ENCODE measurements around the gene PI4KA. TPM values are rescaled to one million over a fixed set of nuclear protein-coding genes. Genes with fewer than 3 reads are reported as not detected.

Gene PI4KA
- total RNA-seq, 1 experiment from 2014 or later, result 65.8 TPM

DNA sequence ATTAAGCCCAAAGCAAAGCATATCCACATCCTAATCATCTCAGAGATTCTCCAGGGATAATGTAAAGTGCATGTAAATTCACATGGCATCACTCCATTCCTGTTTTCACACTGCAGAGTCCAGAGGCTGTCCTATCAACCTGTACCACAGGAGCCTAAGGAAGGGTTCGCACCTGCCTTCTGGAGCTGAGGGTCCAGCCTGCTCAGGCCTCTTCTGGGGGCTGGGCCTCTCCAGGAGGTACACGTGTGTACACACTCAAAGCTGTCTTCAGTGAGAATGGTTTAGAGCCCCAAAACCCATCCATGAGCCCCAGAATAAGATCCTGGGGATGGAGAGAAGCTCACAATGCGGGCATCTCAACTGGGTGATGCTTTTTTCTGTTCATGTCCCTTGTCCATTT is 23.9 kb downstream of the PI4KA start:
- Mint-ChIP-seq H3K4me3 (no peak overlapping the region), H3K4me1 (no peaks in the 10 kb centered on the region), H3K9me3 (no peaks in the 10 kb centered on the region), H3K36me3 (ENCODE audit: insufficient read depth in 1 of 3, low read depth in 3 of 3) (peaks cover 0 to 43% (median 7%) of the 10 kb centered on the region in 3 experiments; a peak in 5 of 7 replicates), H3K27ac (no peak overlapping the region; a peak in 1 of 7 replicates), H3K27me3 (ENCODE audit: low read depth) (no peaks in the 10 kb centered on the region)
- no peak overlapping the region for H4K5ac ChIP-seq (ENCODE audit: insufficient read length, low read depth, low read length)
- H3T11ph ChIP-seq (ENCODE audit: low read length), result no peak overlapping the region
- H2BK12ac ChIP-seq (ENCODE audit: insufficient read length, low read depth, low read length), result no peak overlapping the region
- no peak overlapping the region for H3K56ac ChIP-seq (ENCODE audit: insufficient read length, low read depth, low read length)
- TF ChIP-seq, protein P1, sequence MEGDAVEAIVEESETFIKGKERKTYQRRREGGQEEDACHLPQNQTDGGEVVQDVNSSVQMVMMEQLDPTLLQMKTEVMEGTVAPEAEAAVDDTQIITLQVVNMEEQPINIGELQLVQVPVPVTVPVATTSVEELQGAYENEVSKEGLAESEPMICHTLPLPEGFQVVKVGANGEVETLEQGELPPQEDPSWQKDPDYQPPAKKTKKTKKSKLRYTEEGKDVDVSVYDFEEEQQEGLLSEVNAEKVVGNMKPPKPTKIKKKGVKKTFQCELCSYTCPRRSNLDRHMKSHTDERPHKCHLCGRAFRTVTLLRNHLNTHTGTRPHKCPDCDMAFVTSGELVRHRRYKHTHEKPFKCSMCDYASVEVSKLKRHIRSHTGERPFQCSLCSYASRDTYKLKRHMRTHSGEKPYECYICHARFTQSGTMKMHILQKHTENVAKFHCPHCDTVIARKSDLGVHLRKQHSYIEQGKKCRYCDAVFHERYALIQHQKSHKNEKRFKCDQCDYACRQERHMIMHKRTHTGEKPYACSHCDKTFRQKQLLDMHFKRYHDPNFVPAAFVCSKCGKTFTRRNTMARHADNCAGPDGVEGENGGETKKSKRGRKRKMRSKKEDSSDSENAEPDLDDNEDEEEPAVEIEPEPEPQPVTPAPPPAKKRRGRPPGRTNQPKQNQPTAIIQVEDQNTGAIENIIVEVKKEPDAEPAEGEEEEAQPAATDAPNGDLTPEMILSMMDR (conservative IDR thresholded peaks at IDR 0.05), result no peak
- no peaks in the 10 kb centered on the region for H3K9me3 ChIP-seq (ENCODE audit: control insufficient read depth, low read depth, low read length)
- no peak overlapping the region for H2BK15ac ChIP-seq (ENCODE audit: low read depth, low read length)
- H3K14ac ChIP-seq (ENCODE audit: insufficient read depth, low read length), result no peak overlapping the region
- H2BK20ac ChIP-seq (ENCODE audit: low read depth, low read length, poor library complexity, severe bottlenecking), result no peak overlapping the region
- H4K20me1 ChIP-seq (ENCODE audit: control insufficient read depth, insufficient read depth, insufficient read length), result no peaks in the 10 kb centered on the region
- no peaks in the 10 kb centered on the region for H3K27me3 ChIP-seq (ENCODE audit: insufficient read depth, low read length)
- H2BK5ac ChIP-seq (ENCODE audit: insufficient read length, low read length), result no peak overlapping the region
- no CpG with 5 or more reads among the region's 3 CpGs for WGBS (ENCODE audit: extremely low coverage, insufficient read length, low lambda C conversion rate)
- H3K79me1 ChIP-seq (ENCODE audit: insufficient read depth, low read depth, low read length, poor library complexity, severe bottlenecking), result no peaks in the 10 kb centered on the region
- H2BK120ac ChIP-seq (ENCODE audit: low read depth, low read length, poor library complexity, severe bottlenecking), result no peak overlapping the region
- H3K4ac ChIP-seq (ENCODE audit: low read depth, low read length), result no peak overlapping the region
- no peak overlapping the region for H3K4me2 ChIP-seq (ENCODE audit: insufficient read depth, insufficient read length, low read length)
- no peaks in the 10 kb centered on the region for H3K79me2 ChIP-seq (ENCODE audit: insufficient read depth, low read length)
- H4K91ac ChIP-seq (ENCODE audit: insufficient read length, low read depth, low read length), result no peak overlapping the region
- H3K27ac ChIP-seq (ENCODE audit: insufficient read length, low read depth, low read length), result no peak overlapping the region
- no peaks in the 10 kb centered on the region for H3K4me1 ChIP-seq (ENCODE audit: insufficient read depth, low read length)
- H2AFZ ChIP-seq (ENCODE audit: low read length), result no peak overlapping the region
- no peak overlapping the region for H3K23ac ChIP-seq (ENCODE audit: insufficient read length, low read depth, low read length)
- no peak overlapping the region for H3K9ac ChIP-seq (ENCODE audit: extremely low read depth, insufficient read length, low read length)
- no peak overlapping the region for H2AK5ac ChIP-seq (ENCODE audit: insufficient read length, low read length)
- no peaks in the 10 kb centered on the region for H3K23me2 ChIP-seq (ENCODE audit: insufficient read length, low read depth, low read length, poor library complexity, severe bottlenecking)
- no peak overlapping the region for H3K18ac ChIP-seq (ENCODE audit: insufficient read length, low read depth, low read length)
- DNase-seq, result no peak
- H4K8ac ChIP-seq (replicated peaks; ENCODE audit: insufficient read length, low read depth, low read length), result no peak overlapping the region
